ENCODE data around the gene SDC4.
A peak's percentile ranks its signal among the peaks of the same experiment; 100 is the strongest.

The SDC4 gene

GRCh38 chr20:45317826-45318225 lies 30.4 kb downstream of the SDC4 start:
- DNase-seq = no peak

- no peak for DNase-seq
Observed at GRCh38 chr20:45316150-45317080, 31.8 kb downstream of the SDC4 start.

GRCh38 chr20:45315672-45316071 lies 32.6 kb downstream of the SDC4 start:
- DNase-seq = no peak

- DNase-seq = no peak
Observed at GRCh38 chr20:45313943-45314342, 34.3 kb downstream of the SDC4 start.

- no peak for DNase-seq
Observed at GRCh38 chr20:45313065-45313695, 35.0 kb downstream of the SDC4 start.

- no peak for DNase-seq
Observed at GRCh38 chr20:45312241-45312640, 36.0 kb downstream of the SDC4 start.

GRCh38 chr20:45311589-45312211 lies 36.5 kb downstream of the SDC4 start:
- DNase-seq = peak; percentile 73

- no peak for DNase-seq
Observed at GRCh38 chr20:45309075-45309474, 39.1 kb downstream of the SDC4 start.

GRCh38 chr20:45308117-45308778 lies 40.0 kb downstream of the SDC4 start, which contains the start of gene MATN4:
TSS of gene MATN4 (minus strand) at chr20:45308299. CDS start at chr20:45305582, 2,717 bp downstream.
- DNase-seq = no peak

GRCh38 chr20:45307076-45307640 lies 41.1 kb downstream of the SDC4 start:
- no peak for DNase-seq

- DNase-seq = peak; percentile 52
Observed at GRCh38 chr20:45306431-45306982, 41.7 kb downstream of the SDC4 start, which contains the start of gene RBPJL. TSS of gene RBPJL (plus strand) at chr20:45306840. CDS start at chr20:45306923, 83 bp downstream.

GRCh38 chr20:45305262-45305661 lies 43.0 kb downstream of the SDC4 start:
- no peak for DNase-seq

GRCh38 chr20:45304464-45304999 lies 43.7 kb downstream of the SDC4 start:
- DNase-seq = no peak

- no peak for DNase-seq
Observed at GRCh38 chr20:45303586-45304463, 44.4 kb downstream of the SDC4 start.

- DNase-seq = no peak
Observed at GRCh38 chr20:45301824-45302271, 46.4 kb downstream of the SDC4 start.

GRCh38 chr20:45300961-45301360 lies 47.3 kb downstream of the SDC4 start:
- peak; percentile 44 for DNase-seq

GRCh38 chr20:45299786-45300185 lies 48.4 kb downstream of the SDC4 start:
- DNase-seq = no peak

- DNase-seq = no peak
Observed at GRCh38 chr20:45297786-45298497, 50.3 kb downstream of the SDC4 start.

GRCh38 chr20:45294659-45295058 lies 53.6 kb downstream of the SDC4 start:
- no peak for DNase-seq

GRCh38 chr20:45294003-45294368 lies 54.2 kb downstream of the SDC4 start:
- DNase-seq = no peak
